GM19193 (cell line): ENCODE data around the gene KPNB1.
A peak's percentile ranks its signal among the peaks of the same experiment; 100 is the strongest.

ENCODE experiments used
- POLR2A ChIP-seq: IDR thresholded peaks from 4 replicates; pipeline ENCODE4 v1.6.1; 2011; ENCODE audit not compliant: insufficient read depth, insufficient read length; ENCODE audit errors: extremely low read depth

Gene KPNB1

DNA sequence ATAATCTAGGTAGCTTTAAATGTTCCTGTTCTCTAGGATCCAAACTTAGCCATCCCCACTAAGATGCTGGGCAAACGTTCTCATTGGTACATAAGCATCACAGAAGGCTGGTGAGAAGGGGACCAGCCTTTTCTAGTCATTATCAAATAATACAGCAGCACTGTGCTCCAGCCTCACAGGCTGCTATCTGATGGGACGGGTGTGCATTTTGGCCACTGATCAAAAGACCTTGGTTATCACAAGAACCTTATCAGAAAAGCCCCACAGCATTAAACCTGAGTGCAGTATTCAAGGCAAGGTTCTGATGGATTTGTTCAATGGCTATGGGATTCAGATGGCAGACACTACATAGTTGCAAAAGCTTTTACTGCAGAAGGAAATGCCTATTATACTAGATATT, 19.1 kb upstream of the KPNB1 start:
- TF ChIP-seq POLR2A = no peak

- TF ChIP-seq POLR2A = no peak
These were observed 16.7 kb upstream of the KPNB1 start for GRCh38 chr17:47632991-47633390.

DNA sequence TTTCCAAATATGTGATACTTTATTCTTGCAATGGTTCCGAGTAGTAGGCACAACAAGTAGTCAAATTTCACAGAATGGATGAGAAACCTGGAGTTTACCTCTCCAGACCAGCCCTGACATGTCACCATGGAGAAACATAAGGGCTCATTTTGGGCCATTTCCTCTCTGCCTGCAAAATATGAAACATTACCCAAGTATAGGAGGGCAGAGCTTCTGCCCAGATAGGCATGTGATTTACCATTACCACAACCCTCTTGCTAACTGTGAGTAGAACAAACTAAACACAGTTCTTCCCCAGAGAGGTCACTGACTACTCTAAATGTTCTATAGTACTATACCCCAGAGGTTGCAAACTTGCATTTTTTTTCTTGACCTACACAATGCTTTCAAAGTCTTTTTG, 15.7 kb upstream of the KPNB1 start:
- TF ChIP-seq POLR2A = no peak

- no peak for TF ChIP-seq POLR2A
These were observed 14.8 kb upstream of the KPNB1 start for GRCh38 chr17:47634870-47635269.

DNA sequence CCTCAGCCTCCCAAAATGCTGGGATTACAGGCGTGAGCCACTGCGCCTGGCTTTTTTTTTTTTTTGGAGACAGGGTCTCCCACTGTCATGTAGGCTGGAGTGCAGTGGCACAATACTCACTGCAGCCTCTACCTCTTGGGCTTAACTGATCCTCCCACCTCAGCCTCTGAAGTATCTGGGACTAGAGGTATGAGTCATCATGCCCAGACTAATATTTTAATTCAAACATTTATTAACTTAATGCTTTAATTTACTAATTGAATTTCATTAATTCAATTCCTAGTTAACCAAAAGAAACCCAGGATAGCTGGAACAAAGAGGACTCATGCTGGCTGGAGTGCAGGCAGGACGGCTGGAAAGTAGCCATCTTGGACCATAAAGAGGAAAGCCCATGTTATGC, 14.0 kb upstream of the KPNB1 start:
- TF ChIP-seq POLR2A = no peak

- no peak for TF ChIP-seq POLR2A
These were observed 13.3 kb upstream of the KPNB1 start for GRCh38 chr17:47636273-47637030.

DNA sequence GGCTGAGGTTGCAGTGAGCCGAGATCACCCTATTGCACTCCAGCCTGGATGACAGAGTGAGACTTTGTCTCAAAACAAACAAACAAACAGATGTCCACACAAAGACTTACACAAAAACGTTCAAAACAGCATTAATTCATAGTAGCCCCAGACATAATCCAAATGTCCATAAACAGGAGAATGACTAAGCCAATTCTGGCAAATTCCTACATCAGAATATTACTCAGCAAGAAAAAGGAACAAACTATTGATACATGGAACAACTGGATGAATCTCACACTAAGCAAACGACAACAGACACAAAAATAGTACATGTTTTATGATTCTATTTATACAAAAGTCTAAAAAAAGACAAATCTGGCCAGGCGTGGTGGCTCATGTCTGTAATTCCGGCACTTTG, 10.8 kb upstream of the KPNB1 start:
- TF ChIP-seq POLR2A = no peak

- no peak for TF ChIP-seq POLR2A
These were observed 9.6 kb upstream of the KPNB1 start for GRCh38 chr17:47640076-47640475.

DNA sequence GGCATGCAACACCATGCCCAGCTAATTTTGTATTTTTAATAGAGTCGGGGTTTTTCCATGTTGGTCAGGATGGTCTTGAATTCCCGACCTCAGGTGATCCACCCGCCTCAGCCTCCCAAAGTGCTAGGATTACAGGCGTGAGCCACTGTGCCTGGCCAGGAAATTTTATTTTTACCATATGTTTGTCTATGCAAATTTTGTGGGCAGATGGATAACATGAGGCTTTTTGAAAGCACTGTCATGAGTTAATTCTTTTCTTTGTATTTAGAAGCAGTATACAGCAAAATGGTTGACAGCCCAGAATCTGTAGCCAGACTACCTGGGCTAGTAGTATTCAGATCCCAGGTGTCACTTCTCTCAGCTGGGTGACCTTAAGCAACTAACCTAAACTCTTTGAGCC, 8.5 kb upstream of the KPNB1 start:
- TF ChIP-seq POLR2A = no peak

GRCh38 chr17:47643116-47643515, 6.6 kb upstream of the KPNB1 start:
- TF ChIP-seq POLR2A = no peak

- TF ChIP-seq POLR2A = no peak
These were observed 5.4 kb upstream of the KPNB1 start for GRCh38 chr17:47644324-47644723.

DNA sequence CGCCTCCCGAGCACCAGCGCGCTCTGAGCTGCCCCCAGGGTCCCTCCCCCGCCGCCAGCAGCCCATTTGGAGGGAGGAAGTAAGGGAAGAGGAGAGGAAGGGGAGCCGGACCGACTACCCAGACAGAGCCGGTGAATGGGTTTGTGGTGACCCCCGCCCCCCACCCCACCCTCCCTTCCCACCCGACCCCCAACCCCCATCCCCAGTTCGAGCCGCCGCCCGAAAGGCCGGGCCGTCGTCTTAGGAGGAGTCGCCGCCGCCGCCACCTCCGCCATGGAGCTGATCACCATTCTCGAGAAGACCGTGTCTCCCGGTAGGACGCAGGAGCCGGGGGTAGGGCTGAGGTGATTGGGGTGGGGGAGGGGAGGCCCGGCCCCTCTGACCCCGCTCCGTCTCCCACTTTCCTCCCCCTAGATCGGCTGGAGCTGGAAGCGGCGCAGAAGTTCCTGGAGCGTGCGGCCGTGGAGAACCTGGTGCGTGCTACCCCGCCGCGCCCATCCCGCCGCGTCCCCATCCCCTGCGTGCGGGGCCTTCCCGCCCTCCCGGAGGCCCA, 329 bp downstream of the KPNB1 start:
- TF ChIP-seq POLR2A = peak; percentile 50

DNA sequence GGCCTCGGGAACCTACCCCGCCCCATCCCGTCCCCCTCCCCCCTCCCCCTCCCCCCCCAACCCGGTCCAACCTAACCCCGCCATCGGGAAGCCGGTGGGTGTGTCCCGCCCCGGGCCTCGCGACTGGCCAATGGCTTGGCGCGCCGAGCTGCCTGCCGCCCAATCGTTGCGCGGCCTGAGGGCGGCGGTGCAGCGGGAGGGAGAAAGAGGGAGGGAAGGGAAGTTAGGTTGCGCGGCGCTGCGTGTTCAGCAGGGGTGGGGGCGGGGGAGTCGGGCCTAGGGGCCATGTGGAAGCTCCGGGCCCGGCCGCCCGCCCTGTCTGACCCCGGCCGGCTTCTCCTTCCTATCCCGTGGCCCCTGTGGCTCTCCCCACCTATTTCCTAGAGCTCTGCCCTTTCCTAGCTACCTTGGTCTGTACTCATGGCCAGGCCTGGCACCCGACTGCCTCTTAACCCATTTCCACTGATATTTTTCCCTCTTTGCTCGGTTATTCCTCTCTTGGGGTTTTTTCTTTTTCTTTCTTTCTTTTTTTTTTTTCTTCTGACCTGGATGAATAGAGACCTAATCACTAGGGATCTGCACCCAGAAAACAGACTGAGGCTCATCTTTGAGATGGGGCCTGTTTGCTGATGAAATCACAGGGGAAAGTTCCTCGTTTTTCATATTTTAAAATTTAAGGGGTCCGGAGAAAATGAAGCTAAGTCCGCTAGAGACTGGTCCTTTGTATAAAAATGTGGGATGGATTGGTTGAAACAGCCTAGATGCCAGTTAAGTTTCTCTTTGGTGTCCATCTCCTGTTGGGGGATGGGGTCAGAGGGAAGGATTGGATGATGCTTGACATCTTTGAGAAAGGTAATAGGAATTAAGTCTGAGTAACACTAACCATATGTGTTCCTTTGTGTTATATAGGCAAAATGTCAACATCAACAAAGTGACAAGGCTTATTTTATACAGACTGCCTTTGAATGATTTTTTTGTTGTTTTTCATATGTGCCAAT, 1.1 kb downstream of the KPNB1 start:
- peak; percentile 37 for TF ChIP-seq POLR2A

- TF ChIP-seq POLR2A = no peak
These were observed 2.0 kb downstream of the KPNB1 start for GRCh38 chr17:47651704-47652103.

- no peak for TF ChIP-seq POLR2A
These were observed 2.9 kb downstream of the KPNB1 start for GRCh38 chr17:47652570-47652969.

- no peak for TF ChIP-seq POLR2A
These were observed 3.7 kb downstream of the KPNB1 start for GRCh38 chr17:47653442-47653841.

GRCh38 chr17:47654991-47655390, 5.3 kb downstream of the KPNB1 start:
- no peak for TF ChIP-seq POLR2A
